Calu3 (cell line): ENCODE data around the gene PTGES2. TPM values are rescaled to one million over a fixed set of nuclear protein-coding genes. Genes with fewer than 3 reads are reported as not detected.
"Not testable (repeated sequence)": the region's sequence is repeated elsewhere in the genome, so short reads cannot be mapped to it uniquely, and the experiment has no call there.

ENCODE experiments used
- BruUV-seq: library from RNA; stranded (reverse); fragments of 400-500 nt; replicated peaks from 2 replicates; lab custom pipeline; 2021; lab: Mats Ljungman, UMichigan
- CTCF ChIA-PET: fragments of 300-600 bp; sonication (Branson Sonifier 250); formaldehyde crosslinking; loops from one replicate; lab custom pipeline; 2022; ENCODE audit warnings: antibody characterized with exemption; lab: Charles Lee
- DNase-seq: peaks from one replicate; pipeline ENCODE4 v3.0.0; 2022
- H3K27ac Mint-ChIP-seq: one replicate; pipeline ENCODE4 v1.8.0; 2022; ENCODE audit warnings: mixed read lengths; ENCODE audit not compliant: unreplicated experiment
- H3K27me3 Mint-ChIP-seq: one replicate; pipeline ENCODE4 v1.8.0; 2022; ENCODE audit warnings: mixed read lengths; ENCODE audit not compliant: unreplicated experiment
- H3K36me3 Mint-ChIP-seq: one replicate; pipeline ENCODE4 v1.8.0; 2022; ENCODE audit warnings: mild to moderate bottlenecking, moderate library complexity, mixed read lengths; ENCODE audit not compliant: insufficient read depth, unreplicated experiment
- H3K4me1 Mint-ChIP-seq: one replicate; pipeline ENCODE4 v1.8.0; 2022; ENCODE audit warnings: mild to moderate bottlenecking, low read depth, mixed read lengths; ENCODE audit not compliant: unreplicated experiment
- H3K4me3 Mint-ChIP-seq: one replicate; pipeline ENCODE4 v1.8.0; 2022; ENCODE audit warnings: mild to moderate bottlenecking, low read depth, moderate library complexity, mixed read lengths; ENCODE audit not compliant: unreplicated experiment
- H3K9me3 Mint-ChIP-seq: one replicate; pipeline ENCODE4 v1.8.0; 2022; ENCODE audit warnings: low read depth, mixed read lengths; ENCODE audit not compliant: unreplicated experiment
- CTCF ChIP-seq: fragments of 200-600 bp; IDR thresholded peaks from one replicate; pipeline ENCODE4 v1.8.0; 2022; ENCODE audit warnings: antibody characterized with exemption; ENCODE audit not compliant: unreplicated experiment
- intact Hi-C: fragments of 100-400 bp; cut with micrococcal nuclease; formaldehyde crosslinking; loops from one replicate; pipeline ENCODE4 v1.10.0; 2022; ENCODE audit not compliant: unreplicated experiment
- total RNA-seq: library from RNA; stranded (reverse); gene quantifications from 2 replicates; pipeline ENCODE4 v1.2.3, GENCODE V29; 2022

The PTGES2 gene
- total RNA-seq, 1 experiment from 2014 or later = 137 TPM

GRCh38 chr9:128072144-128073021 is 55.1 kb downstream of the PTGES2 start:
- peaks cover 43% of the 10 kb centered on the region for H3K36me3 Mint-ChIP-seq
- DNase-seq = peak; percentile 63
- no peaks in the 10 kb centered on the region for H3K27me3 Mint-ChIP-seq
- H3K4me3 Mint-ChIP-seq = peak overlapping the region; percentile 33
- no peaks in the 10 kb centered on the region for H3K9me3 Mint-ChIP-seq
- intact Hi-C loops = no loop called here
- no peak for TF ChIP-seq CTCF
- H3K27ac Mint-ChIP-seq = peak overlapping the region; percentile 77
- no TSS peak for BruUV-seq
- H3K4me1 Mint-ChIP-seq = peaks cover 20% of the 10 kb centered on the region
- CTCF ChIA-PET = interaction anchor here (1.2 to 1.3 kb wide), 2 partner anchors 21 to 22 kb away, joined by 3 to 5 read pairs; no protein-coding TSS in a partner anchor

DNA sequence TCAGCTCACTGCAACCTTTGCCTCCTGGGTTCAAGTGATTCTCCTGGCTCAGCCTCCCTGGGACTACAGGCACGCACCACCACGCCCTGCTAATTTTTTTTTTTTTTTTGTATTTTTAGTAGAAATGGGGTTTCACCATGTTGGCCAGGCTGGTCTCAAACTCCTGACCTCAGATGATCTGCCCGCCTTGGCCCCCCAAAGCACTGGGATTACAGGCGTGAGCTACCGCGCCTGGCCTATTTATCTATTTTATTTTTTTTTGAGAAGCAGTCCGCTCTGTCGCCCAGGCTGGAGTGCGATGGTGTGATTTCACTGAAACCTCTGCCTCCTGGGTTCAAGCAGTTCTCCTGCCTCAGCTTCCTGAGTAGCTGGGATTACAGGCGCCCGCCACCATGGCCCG is 56.1 kb downstream of the PTGES2 start:
- Mint-ChIP-seq H3K36me3 (peaks cover 34% of the 10 kb centered on the region), H3K4me1 (peaks cover 20% of the 10 kb centered on the region), H3K4me3 (peak overlapping the region; percentile 33)
- BruUV-seq, H3K9me3 Mint-ChIP-seq, intact Hi-C loops, CTCF ChIA-PET, H3K27me3 Mint-ChIP-seq, DNase-seq, H3K27ac Mint-ChIP-seq: not testable (repeated sequence)

DNA sequence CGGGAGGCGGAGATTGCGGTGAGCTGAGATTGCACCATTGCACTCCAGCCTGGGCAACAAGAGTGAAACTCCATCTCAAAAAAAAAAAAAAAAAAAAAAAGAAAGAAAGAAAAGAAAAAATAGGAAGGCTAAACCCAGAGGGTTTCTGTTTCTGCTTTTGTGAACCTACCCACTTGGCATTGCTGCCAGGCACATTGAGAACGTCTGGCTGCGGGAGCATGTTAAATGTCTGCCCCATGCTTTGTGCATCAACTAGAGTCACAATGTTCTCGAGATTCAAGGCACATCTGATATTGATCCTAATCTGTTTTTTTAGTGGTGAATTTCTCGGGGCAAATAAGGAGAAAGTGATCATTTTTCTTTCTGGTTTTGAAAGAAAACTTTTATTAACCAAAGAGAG is 56.7 kb downstream of the PTGES2 start:
- CTCF ChIA-PET = no interaction called here

More for the DNA sequence above, 56.7 kb downstream of the PTGES2 start:
- TF ChIP-seq CTCF = no peak
- DNase-seq = no peak
- Mint-ChIP-seq H3K27ac (no peak overlapping the region), H3K27me3 (no peaks in the 10 kb centered on the region), H3K4me1 (peaks cover 20% of the 10 kb centered on the region), H3K36me3 (peaks cover 32% of the 10 kb centered on the region), H3K9me3 (no peaks in the 10 kb centered on the region), H3K4me3 (no peak overlapping the region)
- BruUV-seq = TSS peak; percentile 18
- intact Hi-C loops = no loop called here

Other genes starting within 250 kb of the PTGES2 start
- gene ST6GALNAC6, start 228.1 kb downstream of the PTGES2 start, total RNA-seq = 9.1 and 12.1 TPM in 2 replicates
- 11.8 and 12.8 TPM in 2 replicates for gene ST6GALNAC4, start 210.7 kb downstream of the PTGES2 start, total RNA-seq
- gene PIP5KL1, start 197.0 kb downstream of the PTGES2 start, total RNA-seq = 0.17 and 1.1 TPM in 2 replicates
- 31.5 and 39.9 TPM in 2 replicates for gene DPM2, start 189.9 kb downstream of the PTGES2 start, total RNA-seq
- gene EEIG1, start 146.7 kb downstream of the PTGES2 start, total RNA-seq = 80.7 and 84.6 TPM in 2 replicates
- 6.7 and 9.0 TPM in 2 replicates for gene NAIF1, start 60.4 kb downstream of the PTGES2 start, total RNA-seq
- gene SLC25A25, start 59.5 kb downstream of the PTGES2 start, total RNA-seq = 19.5 and 22.1 TPM in 2 replicates
- 2,733 and 4,208 TPM in 2 replicates for gene LCN2, start 21.7 kb upstream of the PTGES2 start, total RNA-seq
- 77.6 and 82.3 TPM in 2 replicates for gene BBLN, start 32.5 kb upstream of the PTGES2 start, total RNA-seq
- gene CIZ1, start 63.8 kb upstream of the PTGES2 start, total RNA-seq = 85.8 and 93.7 TPM in 2 replicates
- 30.8 and 40.0 TPM in 2 replicates for gene DNM1, start 75.7 kb upstream of the PTGES2 start, total RNA-seq
- gene GOLGA2, start 148.3 kb upstream of the PTGES2 start, total RNA-seq = 69.6 and 77.2 TPM in 2 replicates
- 9.6 and 9.7 TPM in 2 replicates for gene SWI5, start 148.5 kb upstream of the PTGES2 start, total RNA-seq
- gene TRUB2, start 194.7 kb upstream of the PTGES2 start, total RNA-seq = 22.5 and 25.9 TPM in 2 replicates
- 34.0 and 37.3 TPM in 2 replicates for gene COQ4, start 195.1 kb upstream of the PTGES2 start, total RNA-seq
- gene SLC27A4, start 212.8 kb upstream of the PTGES2 start, total RNA-seq = 13.8 and 15.3 TPM in 2 replicates
- gene URM1, start 243.6 kb upstream of the PTGES2 start, total RNA-seq = 38.6 and 40.2 TPM in 2 replicates